ES-I3 (cell line): ENCODE measurements around the gene KLK3.

Experiments used
- H3K36me3 ChIP-seq: 2 replicates; pipeline ENCODE4 v1.6.1; 2013; ENCODE audit warnings: mild to moderate bottlenecking, low read length, control low read depth, moderate library complexity; ENCODE audit not compliant: insufficient read depth
- H3K4me1 ChIP-seq: 2 replicates; pipeline ENCODE4 v1.6.1; 2013; ENCODE audit warnings: mild to moderate bottlenecking, control low read depth, low read length; ENCODE audit not compliant: insufficient read depth
- H3K9ac ChIP-seq: 2 replicates; pipeline ENCODE4 v1.6.1; 2013; ENCODE audit warnings: low read depth, mild to moderate bottlenecking, low read length, moderate library complexity
- H3K9me3 ChIP-seq: 2 replicates; pipeline ENCODE4 v1.6.1; 2013; ENCODE audit warnings: mild to moderate bottlenecking, low read length, moderate library complexity; ENCODE audit not compliant: control insufficient read depth, insufficient read depth

The KLK3 gene

GRCh38 chr19:50822661-50823208, 32.0 kb upstream of the KLK3 start:
- peaks cover 18% of the 10 kb centered on the region; the same call in 1 of the 2 replicates for H3K4me1 ChIP-seq
- H3K9me3 ChIP-seq: no peaks in the 10 kb centered on the region
- no peak overlapping the region for H3K9ac ChIP-seq
- H3K36me3 ChIP-seq: no peaks in the 10 kb centered on the region

DNA sequence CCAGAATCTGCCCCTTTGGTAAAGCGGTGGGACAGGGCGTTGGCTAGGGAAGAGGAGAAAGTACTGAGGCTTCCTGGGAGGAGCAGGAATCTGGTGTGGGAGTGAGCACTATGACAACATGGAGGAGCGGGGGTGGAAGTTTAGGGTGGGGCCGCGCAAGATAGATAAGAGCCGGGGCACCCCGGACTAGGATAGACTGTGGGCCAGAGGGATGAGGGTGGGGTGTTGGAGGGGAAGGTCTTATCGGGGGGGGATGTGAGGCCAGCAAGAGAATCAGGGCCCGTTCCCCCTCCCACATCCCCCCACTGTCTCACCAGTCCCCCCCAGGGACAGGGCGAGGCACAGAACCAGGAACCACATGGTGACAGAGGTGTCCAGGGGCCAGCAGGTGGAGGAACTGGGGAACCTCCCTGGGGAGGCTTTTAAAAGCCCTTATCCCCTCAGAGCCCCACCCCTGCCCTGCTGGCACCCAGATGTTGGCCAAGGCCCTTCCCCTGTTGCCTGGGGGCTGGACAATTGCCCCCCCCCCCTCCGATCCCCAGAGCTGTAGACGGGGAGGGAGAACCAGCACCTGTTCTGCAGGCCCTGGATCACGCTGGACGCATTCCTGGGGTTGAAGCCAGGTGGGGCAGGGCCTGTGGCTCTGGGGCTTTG, 31.2 kb upstream of the KLK3 start, which contains the start of gene KLK1:
KLK1 (minus strand) TSS at position 399 of the 654 bp plus-strand sequence; CDS start at position 360, 39 bp downstream.
- Histone ChIP-seq H3K4me1 (peaks cover 18% of the 10 kb centered on the region; the same call in 1 of the 2 replicates), H3K9me3 (no peaks in the 10 kb centered on the region), H3K36me3 (no peaks in the 10 kb centered on the region), H3K9ac (no peak within 1 kb of the TSS)

DNA sequence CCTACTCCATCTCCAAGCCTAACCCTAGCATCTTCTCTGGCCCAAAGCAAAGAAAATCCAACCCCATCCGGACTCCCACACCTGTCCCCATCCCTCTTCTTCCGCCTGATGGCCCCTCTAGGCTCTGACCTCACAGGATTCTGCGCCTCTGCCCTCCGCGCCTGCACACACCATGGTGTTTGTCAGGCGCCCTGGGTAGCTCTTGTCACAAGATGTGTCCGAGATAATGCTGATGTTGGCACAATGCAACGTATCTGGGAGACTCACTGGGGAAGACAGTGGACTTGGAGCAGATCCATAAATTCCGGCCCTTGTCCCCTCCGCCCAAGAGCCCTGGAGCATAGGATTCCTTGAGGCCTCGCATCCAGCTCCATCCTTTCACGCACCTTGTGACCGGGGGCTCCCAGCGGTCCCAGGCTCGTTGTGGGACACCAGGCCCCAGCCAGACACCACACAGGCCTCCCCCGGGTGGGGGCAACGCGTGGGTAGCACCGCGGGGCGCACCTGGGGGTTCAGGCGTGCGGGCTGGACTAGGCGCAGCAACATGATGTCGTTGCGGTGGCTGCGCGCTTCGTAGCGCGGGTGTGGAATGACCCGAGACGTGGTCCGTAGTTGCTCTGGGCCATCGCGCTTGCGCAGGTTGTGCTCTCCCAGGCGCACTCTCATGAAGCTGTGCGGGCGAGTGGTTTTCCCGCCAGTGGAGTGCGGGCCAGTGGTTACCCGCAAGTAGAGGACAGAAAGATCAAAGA, 28.0 kb upstream of the KLK3 start:
- Histone ChIP-seq H3K9ac (no peak overlapping the region), H3K36me3 (no peaks in the 10 kb centered on the region), H3K4me1 (peaks cover 3% of the 10 kb centered on the region; the same call in 1 of the 2 replicates), H3K9me3 (no peaks in the 10 kb centered on the region)

DNA sequence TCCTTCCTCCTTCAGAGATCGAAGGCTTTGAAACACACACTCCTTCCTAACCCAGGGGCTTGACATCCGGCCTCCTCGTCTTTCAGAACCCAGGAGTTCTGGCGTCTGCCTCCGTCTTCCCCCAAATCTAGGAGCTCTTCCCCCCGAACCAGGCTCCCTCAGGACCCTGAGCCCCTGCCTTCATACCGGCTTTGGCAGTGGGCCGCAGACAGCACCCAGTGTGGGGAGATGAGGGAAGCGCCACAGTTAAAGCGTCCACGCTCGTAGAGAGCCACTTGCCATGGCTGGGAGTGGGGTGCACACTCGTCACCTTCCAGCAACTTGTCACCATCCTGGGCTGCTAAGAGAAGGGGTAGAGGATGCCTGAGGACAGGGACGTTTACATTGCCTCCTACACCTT, 27.2 kb upstream of the KLK3 start:
- H3K9ac ChIP-seq: no peak overlapping the region
- no peaks in the 10 kb centered on the region for H3K36me3 ChIP-seq
- no peaks in the 10 kb centered on the region for H3K9me3 ChIP-seq
- H3K4me1 ChIP-seq: no peaks in the 10 kb centered on the region

DNA sequence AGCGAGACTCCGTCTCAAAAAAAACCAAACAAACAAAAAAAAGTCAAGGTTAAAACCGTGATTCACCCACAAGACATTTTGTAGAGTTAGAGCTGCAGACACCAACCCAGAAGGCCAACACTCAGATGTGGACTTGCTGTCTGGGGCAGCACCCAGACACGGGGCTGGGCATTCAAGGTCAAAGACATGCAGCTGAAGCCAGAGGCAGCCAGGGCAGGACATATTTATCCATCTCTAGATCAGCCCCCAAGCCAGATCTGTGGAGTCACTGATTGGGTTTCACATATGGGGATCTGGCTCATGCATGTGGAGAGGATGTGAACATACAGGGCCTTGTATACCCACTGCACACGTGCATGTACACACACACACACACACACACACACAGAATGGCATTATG, 24.9 kb upstream of the KLK3 start:
- Histone ChIP-seq H3K9me3 (no peaks in the 10 kb centered on the region), H3K9ac (no peak overlapping the region), H3K4me1 (no peaks in the 10 kb centered on the region), H3K36me3 (no peaks in the 10 kb centered on the region)

GRCh38 chr19:50830266-50831025, 24.3 kb upstream of the KLK3 start:
- Histone ChIP-seq H3K9ac (no peak overlapping the region), H3K36me3 (no peaks in the 10 kb centered on the region), H3K9me3 (no peaks in the 10 kb centered on the region), H3K4me1 (no peaks in the 10 kb centered on the region)

GRCh38 chr19:50831026-50831396, 23.7 kb upstream of the KLK3 start:
- Histone ChIP-seq H3K4me1 (no peaks in the 10 kb centered on the region), H3K9ac (no peak overlapping the region), H3K36me3 (no peaks in the 10 kb centered on the region), H3K9me3 (no peaks in the 10 kb centered on the region)

- no peaks in the 10 kb centered on the region for H3K9me3 ChIP-seq
- H3K9ac ChIP-seq: no peak overlapping the region
- no peaks in the 10 kb centered on the region for H3K4me1 ChIP-seq
- no peaks in the 10 kb centered on the region for H3K36me3 ChIP-seq
Observed at GRCh38 chr19:50832666-50833065, 22.0 kb upstream of the KLK3 start.

DNA sequence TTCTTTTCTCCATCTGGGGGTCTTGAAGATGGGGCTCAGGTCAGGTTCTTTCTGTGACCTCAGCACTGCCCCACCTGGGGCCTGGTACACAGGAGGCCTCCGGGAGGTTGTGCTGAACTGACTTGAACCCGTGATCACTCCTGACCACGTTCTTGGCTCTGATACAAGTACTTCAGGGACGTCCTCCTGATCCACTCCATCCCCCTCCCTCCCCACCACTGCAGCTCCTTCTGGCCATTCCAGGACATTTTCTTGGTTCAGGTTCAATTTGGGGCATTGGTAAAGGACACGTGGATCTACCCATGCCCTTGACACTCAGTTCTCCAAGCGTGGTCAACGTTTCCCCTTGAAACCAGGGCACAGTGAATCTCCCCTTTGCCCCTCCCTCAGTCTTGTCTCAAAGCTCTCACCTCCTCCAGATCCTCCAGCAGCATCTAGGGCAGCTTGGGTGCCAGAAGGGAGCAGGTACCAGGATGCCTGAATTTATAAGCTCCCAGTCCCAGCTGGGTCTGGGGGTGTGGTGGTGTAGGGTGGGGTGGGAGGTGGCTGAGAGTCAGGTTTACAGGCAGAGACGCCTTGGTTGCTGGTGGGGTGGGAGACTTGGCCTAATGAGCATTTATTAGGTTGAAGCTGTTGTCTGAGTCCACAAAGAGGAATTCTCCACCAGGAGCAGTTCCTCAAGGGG, 21.5 kb upstream of the KLK3 start, which contains the start of gene KLK15:
KLK15 (minus strand) TSS at position 458 of the 685 bp plus-strand sequence. CDS start 2,082 bp downstream, outside the sequence.
- Histone ChIP-seq H3K9ac (no peak within 1 kb of the TSS), H3K36me3 (no peaks in the 10 kb centered on the region), H3K9me3 (no peaks in the 10 kb centered on the region), H3K4me1 (no peaks in the 10 kb centered on the region)

DNA sequence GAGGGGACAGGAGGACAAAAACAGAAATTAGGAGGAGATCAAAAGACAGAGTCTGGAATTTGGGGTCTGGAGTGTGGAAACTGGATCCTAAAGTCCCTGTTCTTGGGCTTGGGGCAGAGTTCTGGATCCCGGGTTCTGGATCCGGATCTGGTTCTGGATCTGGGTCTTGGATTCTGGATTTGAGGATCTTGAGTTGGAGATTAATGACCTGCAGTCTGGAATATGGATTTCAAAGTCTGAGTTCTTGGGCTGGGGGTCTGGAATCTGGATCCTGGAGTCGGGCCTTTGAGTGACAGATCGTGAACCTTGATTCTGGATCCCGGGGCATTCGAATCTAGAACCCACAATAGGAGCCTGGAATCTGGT, 20.9 kb upstream of the KLK3 start:
- Histone ChIP-seq H3K9ac (no peak overlapping the region), H3K9me3 (no peaks in the 10 kb centered on the region), H3K36me3 (no peaks in the 10 kb centered on the region), H3K4me1 (no peaks in the 10 kb centered on the region)

GRCh38 chr19:50835103-50835784, 19.5 kb upstream of the KLK3 start:
- Histone ChIP-seq H3K9ac (peak overlapping the region; percentile 72; the same call in 1 of the 2 replicates), H3K9me3 (no peaks in the 10 kb centered on the region), H3K36me3 (no peaks in the 10 kb centered on the region), H3K4me1 (no peaks in the 10 kb centered on the region)

DNA sequence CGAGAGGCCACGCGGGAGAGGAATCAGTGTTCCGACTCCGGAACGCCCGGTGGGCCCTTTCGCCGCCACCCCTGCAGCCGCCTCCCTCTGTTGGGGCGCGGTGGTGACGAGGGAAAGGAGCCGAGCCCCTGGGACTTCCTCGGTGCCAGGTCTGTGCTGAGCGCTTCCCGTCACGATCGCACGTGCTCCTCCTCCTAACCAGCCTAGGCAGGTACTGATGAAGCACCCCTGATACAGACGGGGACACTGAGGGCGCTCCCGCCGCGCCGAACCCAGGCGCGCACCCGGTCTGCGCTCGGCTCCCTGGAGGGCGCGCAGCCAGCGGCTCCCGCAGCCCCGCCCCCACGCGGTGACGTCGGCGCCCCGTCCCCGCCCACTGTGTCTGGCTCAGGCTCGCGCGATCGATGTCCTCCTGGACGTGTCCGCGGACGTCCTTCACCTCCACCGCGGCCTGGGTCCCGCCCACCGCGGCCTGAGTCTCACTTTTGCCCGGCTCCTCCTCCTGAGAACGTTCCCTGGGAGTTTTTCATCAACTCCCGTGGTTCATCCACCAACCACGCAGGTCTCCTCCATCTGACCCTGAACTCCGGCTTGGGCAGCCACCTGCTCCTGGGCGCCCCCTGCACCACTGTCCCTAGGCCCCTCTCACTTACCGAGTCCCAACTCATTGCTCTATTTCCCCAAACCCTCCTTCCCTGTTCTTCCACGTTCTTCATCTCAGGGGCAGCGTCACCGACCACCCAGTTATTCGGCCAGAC, 18.8 kb upstream of the KLK3 start:
- Histone ChIP-seq H3K36me3 (no peaks in the 10 kb centered on the region), H3K9ac (peak overlapping the region; percentile 72; the same call in 1 of the 2 replicates), H3K4me1 (no peaks in the 10 kb centered on the region), H3K9me3 (no peaks in the 10 kb centered on the region)
